BJ (cell line): Measurements from ENCODE around the gene CHST12. TPM values are rescaled to one million over a fixed set of nuclear protein-coding genes. Genes with fewer than 3 reads are reported as not detected.

Experiments
- CTCF ChIA-PET: fragments of 350-600 bp; formaldehyde crosslinking; extraction: SDS; loops from one replicate; lab custom pipeline; 2021; ENCODE audit warnings: antibody characterized with exemption, inconsistent platforms; lab: Yijun Ruan, JAX
- POLR2A ChIA-PET: fragments of 300-600 bp; sonication (Branson Sonifier 250); formaldehyde crosslinking; extraction: SDS; loops from one replicate; lab custom pipeline; 2021; ENCODE audit warnings: antibody characterized with exemption; lab: Charles Lee
- DNase-seq: peaks from one replicate; pipeline ENCODE4 v3.0.0-alpha.2; 2011; ENCODE audit warnings: low read depth
- H3K27me3 ChIP-seq: 2 replicates; pipeline ENCODE4 v1.6.0; 2011; ENCODE audit warnings: low read length; ENCODE audit not compliant: control insufficient read depth, insufficient read depth
- H3K36me3 ChIP-seq: 2 replicates; pipeline ENCODE4 v1.5.1; 2011; ENCODE audit warnings: low read length; ENCODE audit not compliant: control insufficient read depth, insufficient read depth
- H3K4me3 ChIP-seq: 2 replicates; pipeline ENCODE4 v1.5.1; 2011; ENCODE audit warnings: low read depth, mild to moderate bottlenecking, control low read depth, low read length
- polyA plus RNA-seq: library from polyadenylated mRNA; depleted of rRNA; stranded (reverse); fragments of >200 nt; gene quantifications from 2 replicates; pipeline ENCODE4 v1.2.3, GENCODE V29; 2011
- TF ChIP-seq, protein P1 (sequence below): IDR thresholded peaks from 2 replicates; pipeline ENCODE4 v1.5.1; 2011; ENCODE audit warnings: low read depth, mild to moderate bottlenecking, control low read depth, inconsistent platforms, low read length, moderate library complexity; ENCODE audit not compliant: insufficient read depth

CHST12 gene
- polyA plus RNA-seq, 1 experiment: 18.4 TPM

DNA sequence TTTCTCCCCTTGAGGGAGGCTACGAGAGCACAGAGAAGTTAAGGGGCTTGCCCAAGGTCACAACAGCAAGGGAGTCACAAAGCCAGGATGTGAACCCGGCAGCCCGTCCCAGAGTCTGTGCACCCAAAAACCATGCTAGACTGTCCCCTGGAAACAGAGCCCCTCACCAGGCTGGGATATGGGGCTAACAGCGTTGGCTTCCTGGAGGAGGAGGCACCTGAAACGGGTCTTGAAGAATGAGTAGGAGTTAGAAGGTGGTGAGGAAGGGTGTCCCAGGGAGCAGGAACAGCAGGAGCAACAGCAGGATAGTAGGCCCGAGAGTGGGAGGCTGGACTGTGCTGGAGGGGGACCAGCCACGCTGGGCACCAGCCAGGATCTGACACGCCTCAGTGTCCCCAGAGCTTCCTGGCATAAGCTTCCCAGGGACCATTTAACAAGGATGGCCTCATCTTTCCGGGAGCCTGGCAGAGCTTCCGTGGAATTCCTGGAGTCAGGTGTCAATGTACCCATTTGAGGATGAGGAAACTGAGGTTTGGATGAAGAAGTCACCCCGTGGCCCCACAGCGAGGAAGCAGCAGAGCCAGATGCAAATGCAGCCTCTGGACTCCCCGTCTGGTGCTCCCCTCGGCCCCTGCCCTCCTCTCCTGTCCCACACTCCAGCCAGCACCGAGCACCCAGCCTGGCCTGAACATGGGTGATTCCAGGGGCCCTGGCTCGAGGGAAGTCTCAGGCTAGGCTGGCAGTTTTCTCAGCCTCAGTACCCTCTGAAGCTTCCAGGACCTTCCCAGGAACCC lies 76.1 kb downstream of the CHST12 start:
- no peaks in the 10 kb centered on the region; the same call in none of the 2 replicates for H3K27me3 ChIP-seq
- ChIA-PET POLR2A (no interaction called here), CTCF (interaction anchor here (0.9 to 5.2 kb wide), 8 partner anchors 9 to 201 kb away, joined by 3 to 38 read pairs (median 6); no protein-coding TSS in a partner anchor)

GRCh38 chr7:2480070-2480408 lies 76.6 kb downstream of the CHST12 start:
- TF ChIP-seq, protein P1, sequence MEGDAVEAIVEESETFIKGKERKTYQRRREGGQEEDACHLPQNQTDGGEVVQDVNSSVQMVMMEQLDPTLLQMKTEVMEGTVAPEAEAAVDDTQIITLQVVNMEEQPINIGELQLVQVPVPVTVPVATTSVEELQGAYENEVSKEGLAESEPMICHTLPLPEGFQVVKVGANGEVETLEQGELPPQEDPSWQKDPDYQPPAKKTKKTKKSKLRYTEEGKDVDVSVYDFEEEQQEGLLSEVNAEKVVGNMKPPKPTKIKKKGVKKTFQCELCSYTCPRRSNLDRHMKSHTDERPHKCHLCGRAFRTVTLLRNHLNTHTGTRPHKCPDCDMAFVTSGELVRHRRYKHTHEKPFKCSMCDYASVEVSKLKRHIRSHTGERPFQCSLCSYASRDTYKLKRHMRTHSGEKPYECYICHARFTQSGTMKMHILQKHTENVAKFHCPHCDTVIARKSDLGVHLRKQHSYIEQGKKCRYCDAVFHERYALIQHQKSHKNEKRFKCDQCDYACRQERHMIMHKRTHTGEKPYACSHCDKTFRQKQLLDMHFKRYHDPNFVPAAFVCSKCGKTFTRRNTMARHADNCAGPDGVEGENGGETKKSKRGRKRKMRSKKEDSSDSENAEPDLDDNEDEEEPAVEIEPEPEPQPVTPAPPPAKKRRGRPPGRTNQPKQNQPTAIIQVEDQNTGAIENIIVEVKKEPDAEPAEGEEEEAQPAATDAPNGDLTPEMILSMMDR: no peak
- DNase-seq: no peak

More for the DNA sequence above, 76.1 kb downstream of the CHST12 start:
- H3K4me3 ChIP-seq: no peak overlapping the region
- TF ChIP-seq, protein P1: no peak
- no peak for DNase-seq
- H3K36me3 ChIP-seq: no peaks in the 10 kb centered on the region

DNA sequence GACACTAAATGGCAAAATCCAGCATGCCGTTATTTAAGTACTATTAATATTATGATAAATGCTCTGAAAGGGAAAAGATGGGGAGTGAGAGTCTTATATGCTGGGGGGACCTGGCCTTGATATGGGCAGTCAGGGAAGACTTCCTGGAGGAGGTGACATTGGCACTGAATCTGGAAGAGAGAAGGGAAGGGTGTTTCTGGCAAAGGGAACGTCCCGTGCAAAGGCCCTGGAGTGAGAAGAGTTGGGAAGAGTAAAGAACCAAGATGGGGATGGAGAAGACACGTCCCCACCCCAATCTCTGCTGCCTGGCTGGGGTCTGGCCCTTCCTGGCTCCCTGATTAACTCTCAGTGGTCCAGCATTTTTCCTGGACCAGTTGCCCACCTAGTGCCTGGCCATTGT lies 77.8 kb downstream of the CHST12 start:
- TF ChIP-seq, protein P1: no peak
- H3K27me3 ChIP-seq: no peaks in the 10 kb centered on the region; the same call in none of the 2 replicates
- ChIA-PET POLR2A (no interaction called here), CTCF (interaction anchor here (5.2 kb wide), 1 partner anchor 12 kb away, joined by 38 read pairs; no protein-coding TSS in a partner anchor)
- no peaks in the 10 kb centered on the region for H3K36me3 ChIP-seq
- no peak for DNase-seq
- no peak overlapping the region for H3K4me3 ChIP-seq

More at GRCh38 chr7:2480070-2480408, 76.6 kb downstream of the CHST12 start:
- H3K4me3 ChIP-seq: no peak overlapping the region
- POLR2A ChIA-PET: no interaction called here
- no peaks in the 10 kb centered on the region; the same call in none of the 2 replicates for H3K27me3 ChIP-seq
- CTCF ChIA-PET: interaction anchor here (0.9 to 5.2 kb wide), 5 partner anchors 9 to 201 kb away, joined by 3 to 38 read pairs (median 5); no protein-coding TSS in a partner anchor
- H3K36me3 ChIP-seq: no peaks in the 10 kb centered on the region

GRCh38 chr7:2482725-2483451 lies 79.5 kb downstream of the CHST12 start:
- no peak overlapping the region for H3K4me3 ChIP-seq
- H3K36me3 ChIP-seq: no peaks in the 10 kb centered on the region
- POLR2A ChIA-PET: no interaction called here
- no peaks in the 10 kb centered on the region; the same call in none of the 2 replicates for H3K27me3 ChIP-seq
- TF ChIP-seq, protein P1: no peak
- no peak for DNase-seq
- CTCF ChIA-PET: interaction anchor here (0.7 to 1.5 kb wide), 3 partner anchors 25 to 223 kb away, joined by 3 to 4 read pairs (median 3); no protein-coding TSS in a partner anchor

- TF ChIP-seq, protein P1: no peak
- no peak for DNase-seq
- no peaks in the 10 kb centered on the region for H3K36me3 ChIP-seq
- ChIA-PET POLR2A (no interaction called here), CTCF (interaction anchor here (0.5 to 1.5 kb wide), 4 partner anchors 8 to 84 kb away, joined by 3 to 6 read pairs (median 4); no protein-coding TSS in a partner anchor)
- H3K27me3 ChIP-seq: no peaks in the 10 kb centered on the region; the same call in 1 of the 2 replicates
- H3K4me3 ChIP-seq: no peak overlapping the region
These were observed 80.1 kb downstream of the CHST12 start for GRCh38 chr7:2483494-2483893.
